SIG-M5 treated with dmso at 0.1 percent for 504 hours (cell line): ENCODE results near the gene GORASP2.

Experiments
- DNase-seq: peaks from one replicate; lab custom pipeline; 2025; ENCODE audit not compliant: unreplicated experiment; lab: John Stamatoyannopoulos, UW

GORASP2 gene

GRCh38 chr2:170922634-170923494, 6.2 kb upstream of the GORASP2 start:
- DNase-seq: no peak

GRCh38 chr2:170923799-170924198, 5.3 kb upstream of the GORASP2 start:
- no peak for DNase-seq

GRCh38 chr2:170924969-170925368, 4.1 kb upstream of the GORASP2 start:
- DNase-seq: no peak

GRCh38 chr2:170925923-170926322, 3.1 kb upstream of the GORASP2 start:
- DNase-seq: peak; percentile 11

- DNase-seq: no peak
Observed at GRCh38 chr2:170926743-170927297, 2.2 kb upstream of the GORASP2 start.

GRCh38 chr2:170928036-170928823, 823 bp upstream of the GORASP2 start:
- peak; percentile 58 for DNase-seq

- DNase-seq: peak; percentile 36
Observed at GRCh38 chr2:170929686-170930050, 615 bp downstream of the GORASP2 start.

- DNase-seq: peak; percentile 60
Observed at GRCh38 chr2:170930131-170930990, 1.3 kb downstream of the GORASP2 start.

GRCh38 chr2:170930991-170931266, 1.9 kb downstream of the GORASP2 start:
- DNase-seq: no peak

GRCh38 chr2:170932166-170932565, 3.1 kb downstream of the GORASP2 start:
- DNase-seq: no peak

- DNase-seq: no peak
Observed at GRCh38 chr2:170932948-170933347, 3.9 kb downstream of the GORASP2 start.

- no peak for DNase-seq
Observed at GRCh38 chr2:170937709-170938379, 8.8 kb downstream of the GORASP2 start.

- no peak for DNase-seq
Observed at GRCh38 chr2:170940066-170940465, 11.0 kb downstream of the GORASP2 start.

GRCh38 chr2:170942615-170943014, 13.6 kb downstream of the GORASP2 start:
- no peak for DNase-seq

GRCh38 chr2:170943041-170943440, 14.0 kb downstream of the GORASP2 start:
- DNase-seq: no peak

GRCh38 chr2:170943596-170943995, 14.5 kb downstream of the GORASP2 start:
- no peak for DNase-seq

GRCh38 chr2:170944545-170944944, 15.5 kb downstream of the GORASP2 start:
- no peak for DNase-seq

GRCh38 chr2:170949415-170949814, 20.4 kb downstream of the GORASP2 start:
- DNase-seq: no peak

GRCh38 chr2:170950221-170950761, 21.2 kb downstream of the GORASP2 start:
- DNase-seq: no peak

GRCh38 chr2:170953941-170954340, 24.9 kb downstream of the GORASP2 start:
- no peak for DNase-seq
